Activated naive CD8-positive, alpha-beta T cell (primary cell): ENCODE results near the gene GPR132.
A peak's percentile ranks its signal among the peaks of the same experiment; 100 is the strongest.
"Not testable (repeated sequence)": the region's sequence is repeated elsewhere in the genome, so short reads cannot be mapped to it uniquely, and the experiment has no call there.

Experiments
- H3K27ac Mint-ChIP-seq: one replicate; pipeline ENCODE4 v1.8.0; 2021; ENCODE audit warnings: mixed read lengths
- H3K27me3 Mint-ChIP-seq: one replicate; pipeline ENCODE4 v1.8.0; 2021; ENCODE audit warnings: mixed read lengths
- H3K36me3 Mint-ChIP-seq: one replicate; pipeline ENCODE4 v1.8.0; 2021; ENCODE audit warnings: mixed read lengths
- H3K4me1 Mint-ChIP-seq: one replicate; pipeline ENCODE4 v1.8.0; 2021; ENCODE audit warnings: low read depth, mixed read lengths
- H3K4me3 Mint-ChIP-seq: one replicate; pipeline ENCODE4 v1.8.0; 2021; ENCODE audit warnings: mild to moderate bottlenecking, mixed read lengths
- H3K9me3 Mint-ChIP-seq: one replicate; pipeline ENCODE4 v1.8.0; 2021; ENCODE audit warnings: low read depth, mixed read lengths

GPR132 gene

GRCh38 chr14:105065280-105066228 lies at the start of gene GPR132:
TSS of gene GPR132 (minus strand) at chr14:105065430. CDS start at chr14:105055420, 10,010 bp downstream.
- Mint-ChIP-seq H3K27ac (peak within 1 kb of the TSS; percentile 94), H3K27me3 (no peaks in the 10 kb centered on the region), H3K4me3 (peak within 1 kb of the TSS; percentile 92), H3K9me3 (no peaks in the 10 kb centered on the region), H3K4me1 (peaks cover 65% of the 10 kb centered on the region), H3K36me3 (no peaks in the 10 kb centered on the region)

GRCh38 chr14:105109243-105109642 lies 44.0 kb upstream of the GPR132 start:
- H3K27ac Mint-ChIP-seq, H3K4me1 Mint-ChIP-seq, H3K4me3 Mint-ChIP-seq, H3K9me3 Mint-ChIP-seq, H3K36me3 Mint-ChIP-seq: not testable (repeated sequence)
- peaks cover 16% of the 10 kb centered on the region for H3K27me3 Mint-ChIP-seq

DNA sequence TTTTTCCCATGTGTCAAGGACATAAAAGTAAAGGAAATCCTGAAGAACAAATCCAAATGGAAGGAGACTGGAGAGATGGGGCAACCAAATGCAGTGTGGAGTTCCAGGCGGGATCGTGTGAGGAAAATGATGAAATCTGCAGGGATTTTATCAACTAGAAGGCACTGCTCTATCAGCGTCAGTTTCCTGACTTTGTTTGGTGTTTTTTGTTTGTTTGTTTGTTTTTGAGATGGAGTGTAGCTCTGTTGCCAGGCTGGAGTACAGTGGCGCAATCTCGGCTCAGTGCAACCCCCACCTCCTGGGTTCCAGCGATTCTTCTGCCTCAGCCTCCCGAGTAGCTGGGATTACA lies 43.3 kb upstream of the GPR132 start:
- Mint-ChIP-seq H3K36me3 (peaks cover 2% of the 10 kb centered on the region), H3K4me3 (no peak overlapping the region), H3K27ac (no peak overlapping the region), H3K9me3 (no peaks in the 10 kb centered on the region), H3K27me3 (peaks cover 21% of the 10 kb centered on the region), H3K4me1 (no peaks in the 10 kb centered on the region)

GRCh38 chr14:105107781-105108515 lies 42.7 kb upstream of the GPR132 start:
- H3K36me3 Mint-ChIP-seq = peaks cover 2% of the 10 kb centered on the region
- H3K9me3 Mint-ChIP-seq = no peaks in the 10 kb centered on the region
- peaks cover 21% of the 10 kb centered on the region for H3K27me3 Mint-ChIP-seq
- H3K4me3 Mint-ChIP-seq = no peak overlapping the region
- no peak overlapping the region for H3K27ac Mint-ChIP-seq
- H3K4me1 Mint-ChIP-seq = no peaks in the 10 kb centered on the region

DNA sequence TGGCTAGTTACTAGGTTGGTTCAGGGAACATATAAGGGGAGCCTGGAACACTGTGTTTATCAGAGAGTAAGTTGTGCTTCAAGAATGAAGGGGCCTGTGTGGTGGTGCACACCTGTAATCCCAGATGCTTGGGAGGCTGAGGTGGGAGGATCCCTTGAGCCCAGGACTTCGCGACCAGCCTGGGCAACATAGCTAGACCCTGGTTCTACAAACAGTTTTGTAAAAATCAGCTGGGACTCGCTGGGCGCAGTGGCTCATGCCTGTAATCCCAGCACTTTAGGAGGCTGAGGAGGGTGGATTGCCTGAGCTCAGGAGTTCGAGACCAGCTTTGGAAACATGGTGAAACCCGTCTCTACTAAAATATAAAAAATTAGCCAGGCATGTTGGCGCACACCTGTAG lies 42.1 kb upstream of the GPR132 start:
- Mint-ChIP-seq H3K9me3 (no peaks in the 10 kb centered on the region), H3K4me3 (no peak overlapping the region), H3K36me3 (peaks cover 2% of the 10 kb centered on the region), H3K4me1 (no peaks in the 10 kb centered on the region), H3K27me3 (peaks cover 21% of the 10 kb centered on the region), H3K27ac (no peak overlapping the region)

DNA sequence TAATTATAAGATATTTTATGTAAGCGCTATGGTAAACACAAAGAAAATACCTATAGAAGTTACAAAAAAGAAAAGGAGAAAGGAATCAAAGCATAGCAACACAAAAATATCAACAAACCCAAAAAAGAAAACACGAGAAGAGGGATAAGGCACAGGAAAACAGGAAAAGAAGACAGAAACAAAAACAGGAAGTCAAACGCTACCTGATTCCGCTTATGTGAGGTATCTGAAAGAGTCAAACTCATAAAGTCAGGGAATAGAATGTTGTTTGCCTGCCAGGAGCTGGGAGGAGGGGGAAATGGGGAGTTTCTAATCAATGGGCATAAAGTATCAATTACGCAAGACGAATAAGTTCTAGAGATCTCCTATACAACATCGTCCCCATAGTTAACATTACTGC lies 39.9 kb upstream of the GPR132 start:
- Mint-ChIP-seq H3K27me3 (peaks cover 24% of the 10 kb centered on the region), H3K4me3 (no peak overlapping the region), H3K27ac (no peak overlapping the region), H3K4me1 (no peaks in the 10 kb centered on the region), H3K36me3 (peaks cover 2% of the 10 kb centered on the region), H3K9me3 (no peaks in the 10 kb centered on the region)

- no peak overlapping the region for H3K27ac Mint-ChIP-seq
- H3K27me3 Mint-ChIP-seq = peaks cover 20% of the 10 kb centered on the region
- H3K9me3 Mint-ChIP-seq = no peaks in the 10 kb centered on the region
- H3K4me3 Mint-ChIP-seq = no peak overlapping the region
- peaks cover 2% of the 10 kb centered on the region for H3K36me3 Mint-ChIP-seq
- H3K4me1 Mint-ChIP-seq = no peaks in the 10 kb centered on the region
Observed at GRCh38 chr14:105102893-105103292, 37.7 kb upstream of the GPR132 start.

DNA sequence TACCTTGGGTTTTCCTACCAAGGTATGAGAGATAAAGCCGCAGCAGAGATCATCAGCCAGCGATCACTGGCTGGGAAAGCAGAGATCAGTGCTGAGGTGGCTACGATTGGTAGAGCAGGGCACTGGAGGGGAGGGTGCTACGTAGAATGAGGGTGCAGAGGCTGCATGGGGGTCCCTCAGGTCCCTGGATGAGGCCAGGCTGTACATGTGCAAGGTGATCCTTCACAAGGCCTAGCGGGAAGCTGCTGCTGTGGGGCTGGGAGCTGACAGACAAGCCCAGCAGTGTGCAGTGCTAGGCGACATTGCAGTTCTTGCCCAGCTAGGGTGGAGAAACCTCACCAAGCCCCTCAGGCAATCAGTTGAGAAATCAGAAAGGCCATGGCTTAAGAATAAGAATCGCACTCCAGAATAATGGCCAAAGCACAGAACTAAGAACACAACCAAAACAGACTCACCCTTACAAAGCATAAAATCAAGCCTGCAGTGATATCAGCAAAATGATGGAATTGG lies 37.2 kb upstream of the GPR132 start:
- Mint-ChIP-seq H3K4me3 (no peak overlapping the region), H3K4me1 (no peaks in the 10 kb centered on the region), H3K36me3 (peaks cover 2% of the 10 kb centered on the region), H3K27ac (no peak overlapping the region), H3K9me3 (no peaks in the 10 kb centered on the region), H3K27me3 (peaks cover 20% of the 10 kb centered on the region)

DNA sequence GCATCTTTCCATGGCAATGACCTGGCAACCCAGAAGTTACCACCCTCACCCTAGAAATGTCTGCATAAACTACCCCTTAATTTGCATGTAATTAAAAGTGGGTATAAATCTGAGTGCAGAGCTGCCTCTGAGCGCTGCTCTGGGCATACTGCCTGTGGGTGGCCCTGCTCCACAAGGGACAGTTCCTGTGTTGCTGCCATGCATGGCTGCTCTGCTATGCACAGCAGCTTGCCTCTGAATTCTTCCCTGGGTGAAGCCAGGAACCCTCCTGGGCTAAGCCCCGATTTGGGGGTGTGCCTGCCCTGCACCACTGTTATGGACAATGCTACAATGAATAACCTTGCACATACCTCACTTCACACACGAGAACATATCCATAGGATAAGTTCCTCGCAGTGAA lies 35.7 kb upstream of the GPR132 start:
- H3K36me3 Mint-ChIP-seq = peaks cover 2% of the 10 kb centered on the region
- no peak overlapping the region for H3K27ac Mint-ChIP-seq
- H3K27me3 Mint-ChIP-seq = peaks cover 11% of the 10 kb centered on the region
- H3K9me3 Mint-ChIP-seq = no peaks in the 10 kb centered on the region
- H3K4me1 Mint-ChIP-seq = peaks cover 2% of the 10 kb centered on the region
- H3K4me3 Mint-ChIP-seq = no peak overlapping the region

DNA sequence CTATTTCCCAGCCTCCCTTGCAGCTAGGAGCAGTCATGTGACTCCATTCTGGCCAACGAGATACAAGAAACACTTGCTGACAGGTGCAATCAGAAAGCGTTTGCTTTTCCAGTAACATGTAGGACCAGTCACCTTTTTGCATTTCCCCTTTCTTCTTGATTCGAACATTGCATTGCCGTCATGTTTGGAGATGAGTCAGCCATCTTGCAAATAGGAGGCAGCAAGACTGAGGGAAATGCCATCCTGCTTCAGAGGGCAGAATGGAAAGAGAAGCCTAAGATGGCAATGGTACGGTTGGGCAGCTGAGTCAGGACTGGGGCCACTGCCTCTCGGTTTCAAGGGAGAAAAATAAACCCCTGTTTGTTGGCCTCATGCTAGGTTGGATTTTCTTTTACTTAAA lies 34.5 kb upstream of the GPR132 start:
- Mint-ChIP-seq H3K4me3 (no peak overlapping the region), H3K27me3 (peaks cover 7% of the 10 kb centered on the region), H3K27ac (no peak overlapping the region), H3K9me3 (no peaks in the 10 kb centered on the region), H3K36me3 (peaks cover 2% of the 10 kb centered on the region), H3K4me1 (peaks cover 2% of the 10 kb centered on the region)

GRCh38 chr14:105098316-105098715 lies 33.1 kb upstream of the GPR132 start:
- Mint-ChIP-seq H3K4me3 (no peak overlapping the region), H3K4me1 (peaks cover 10% of the 10 kb centered on the region), H3K36me3 (peaks cover 2% of the 10 kb centered on the region), H3K9me3 (no peaks in the 10 kb centered on the region), H3K27ac (no peak overlapping the region), H3K27me3 (peaks cover 3% of the 10 kb centered on the region)

- Mint-ChIP-seq H3K36me3 (peaks cover 2% of the 10 kb centered on the region), H3K27me3 (peaks cover 3% of the 10 kb centered on the region), H3K9me3 (no peaks in the 10 kb centered on the region), H3K27ac (no peak overlapping the region), H3K4me3 (no peak overlapping the region), H3K4me1 (peaks cover 10% of the 10 kb centered on the region)
Observed at GRCh38 chr14:105097794-105098127, 32.5 kb upstream of the GPR132 start.

GRCh38 chr14:105096206-105096875 lies 31.1 kb upstream of the GPR132 start:
- H3K27ac Mint-ChIP-seq = no peak overlapping the region
- H3K4me3 Mint-ChIP-seq = no peak overlapping the region

DNA sequence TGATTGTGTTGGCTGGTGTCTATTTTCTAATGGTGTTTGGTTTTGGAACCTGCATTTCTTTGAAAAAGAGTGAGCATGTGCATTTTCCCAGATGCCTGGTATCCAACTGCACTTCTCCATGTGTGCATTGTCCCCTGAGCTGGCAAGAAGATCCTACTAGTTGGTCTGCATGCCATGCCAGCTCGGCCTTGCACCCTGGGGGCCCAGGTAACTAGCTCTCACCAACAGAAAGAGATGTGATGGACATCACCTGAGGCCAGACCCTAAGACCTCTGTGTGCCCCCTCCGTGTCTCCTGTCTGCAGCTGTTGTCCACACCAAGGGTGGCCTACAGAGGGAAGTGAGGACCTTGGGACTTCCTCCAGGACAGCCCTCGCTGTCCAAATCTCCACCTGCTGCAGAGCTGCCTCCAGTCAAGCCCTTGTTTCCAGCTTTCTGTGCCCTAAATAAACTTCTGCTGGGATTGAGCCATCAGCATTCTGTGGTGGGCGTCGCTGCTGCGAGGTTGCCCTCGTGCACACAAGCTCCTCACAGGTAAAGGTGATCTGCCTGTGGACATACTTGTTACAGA lies 30.1 kb upstream of the GPR132 start:
- no peak overlapping the region for H3K4me3 Mint-ChIP-seq
- no peak overlapping the region for H3K27ac Mint-ChIP-seq
- H3K36me3 Mint-ChIP-seq = peaks cover 2% of the 10 kb centered on the region
- peaks cover 14% of the 10 kb centered on the region for H3K4me1 Mint-ChIP-seq
- H3K27me3 Mint-ChIP-seq = no peaks in the 10 kb centered on the region
- H3K9me3 Mint-ChIP-seq = no peaks in the 10 kb centered on the region

More at GRCh38 chr14:105096206-105096875, 31.1 kb upstream of the GPR132 start:
- Mint-ChIP-seq H3K4me1 (peaks cover 10% of the 10 kb centered on the region), H3K9me3 (no peaks in the 10 kb centered on the region), H3K36me3 (peaks cover 2% of the 10 kb centered on the region), H3K27me3 (no peaks in the 10 kb centered on the region)
